SK-N-SH treated with all-trans-retinoic acid at 6 μM for 48 hours (cell line): ENCODE measurements around the gene TNN.

Source experiments
- ATAC-seq: fragments of 200-7000 bp; cut with Tn5 transposase; 3 replicates; pipeline ENCODE4 v1.9.1; 2020; ENCODE audit warnings: mild to moderate bottlenecking, moderate library complexity
- ARNTL ChIP-seq: fragments of 450-650 bp; formaldehyde crosslinking; IDR thresholded peaks from 2 replicates; pipeline ENCODE4 v1.5.0; 2020; ENCODE audit warnings: low read depth, mild to moderate bottlenecking, moderate library complexity, borderline replicate concordance
- BACH2 ChIP-seq: fragments of 250-450 bp; sonication (Bioruptor Pico); IDR thresholded peaks from 2 replicates; pipeline ENCODE4 v1.9.0; 2021; ENCODE audit warnings: mild to moderate bottlenecking, borderline replicate concordance
- CSDC2 ChIP-seq: fragments of 250-450 bp; sonication (Bioruptor Pico); IDR thresholded peaks from 2 replicates; pipeline ENCODE4 v1.5.0; 2020; ENCODE audit warnings: mild to moderate bottlenecking, moderate library complexity
- ESRRG ChIP-seq: fragments of 250-450 bp; sonication (Bioruptor Pico); IDR thresholded peaks from 2 replicates; pipeline ENCODE4 v1.6.1; 2021; ENCODE audit warnings: mild to moderate bottlenecking
- GLIS3 ChIP-seq: fragments of 250-450 bp; sonication (Bioruptor Pico); IDR thresholded peaks from 2 replicates; pipeline ENCODE4 v1.5.0; 2020; ENCODE audit warnings: mild to moderate bottlenecking, moderate library complexity
- ISL1 ChIP-seq: fragments of 250-450 bp; sonication (Bioruptor Pico); IDR thresholded peaks from 2 replicates; pipeline ENCODE4 v2.1.2; 2022; ENCODE audit warnings: mild to moderate bottlenecking, moderate library complexity
- OSR1 ChIP-seq: fragments of 250-450 bp; sonication (Bioruptor Pico); IDR thresholded peaks from 2 replicates; pipeline ENCODE4 v1.8.0; 2022; ENCODE audit warnings: moderate library complexity, mild to moderate bottlenecking, inconsistent platforms
- POU6F1 ChIP-seq: fragments of 250-450 bp; sonication (Bioruptor Pico); IDR thresholded peaks from 2 replicates; pipeline ENCODE4 v1.8.0; 2021; ENCODE audit warnings: low read depth, mild to moderate bottlenecking, moderate library complexity, borderline replicate concordance
- RARB ChIP-seq: fragments of 250-450 bp; sonication (Bioruptor Pico); IDR thresholded peaks from 2 replicates; pipeline ENCODE4 v1.8.0; 2021; ENCODE audit warnings: mild to moderate bottlenecking, moderate library complexity
- SNAI2 ChIP-seq: fragments of 250-450 bp; sonication (Bioruptor Pico); IDR thresholded peaks from 2 replicates; pipeline ENCODE4 v1.5.0; 2020; ENCODE audit warnings: mild to moderate bottlenecking, moderate library complexity
- TCF4 ChIP-seq: fragments of 250-450 bp; sonication (Bioruptor Pico); IDR thresholded peaks from 2 replicates; pipeline ENCODE4 v1.8.0; 2021; ENCODE audit warnings: mild to moderate bottlenecking, moderate library complexity, borderline replicate concordance
- TOX ChIP-seq: fragments of 250-450 bp; sonication (Bioruptor Pico); IDR thresholded peaks from 2 replicates; pipeline ENCODE4 v1.8.0; 2021; ENCODE audit warnings: mild to moderate bottlenecking, moderate library complexity, borderline replicate concordance
- ZC3H10 ChIP-seq: fragments of 250-450 bp; sonication (Bioruptor Pico); IDR thresholded peaks from 2 replicates; pipeline ENCODE4 v1.5.1; 2021; ENCODE audit warnings: mild to moderate bottlenecking, moderate library complexity
- ZFP30 ChIP-seq: fragments of 450-650 bp; formaldehyde crosslinking; IDR thresholded peaks from 2 replicates; pipeline ENCODE4 v1.5.0; 2022; ENCODE audit warnings: mild to moderate bottlenecking, moderate library complexity
- ZNF70 ChIP-seq: fragments of 450-650 bp; formaldehyde crosslinking; IDR thresholded peaks from 2 replicates; pipeline ENCODE4 v1.5.0; 2020; ENCODE audit warnings: mild to moderate bottlenecking, moderate library complexity
- TF ChIP-seq, protein P1 (sequence below): fragments of 250-450 bp; sonication (Bioruptor Pico); IDR thresholded peaks from 2 replicates; pipeline ENCODE4 v1.8.0; 2020; ENCODE audit warnings: mild to moderate bottlenecking, moderate library complexity, borderline replicate concordance
- TF ChIP-seq, protein P2 (sequence below): fragments of 250-450 bp; sonication (Bioruptor Pico); IDR thresholded peaks from 2 replicates; pipeline ENCODE4 v1.5.0; 2020; ENCODE audit warnings: mild to moderate bottlenecking, moderate library complexity
- TF ChIP-seq, protein P3 (sequence below): fragments of 250-450 bp; sonication (Bioruptor Pico); IDR thresholded peaks from 2 replicates; pipeline ENCODE4 v1.5.1; 2021; ENCODE audit warnings: mild to moderate bottlenecking, moderate library complexity

TNN gene

DNA sequence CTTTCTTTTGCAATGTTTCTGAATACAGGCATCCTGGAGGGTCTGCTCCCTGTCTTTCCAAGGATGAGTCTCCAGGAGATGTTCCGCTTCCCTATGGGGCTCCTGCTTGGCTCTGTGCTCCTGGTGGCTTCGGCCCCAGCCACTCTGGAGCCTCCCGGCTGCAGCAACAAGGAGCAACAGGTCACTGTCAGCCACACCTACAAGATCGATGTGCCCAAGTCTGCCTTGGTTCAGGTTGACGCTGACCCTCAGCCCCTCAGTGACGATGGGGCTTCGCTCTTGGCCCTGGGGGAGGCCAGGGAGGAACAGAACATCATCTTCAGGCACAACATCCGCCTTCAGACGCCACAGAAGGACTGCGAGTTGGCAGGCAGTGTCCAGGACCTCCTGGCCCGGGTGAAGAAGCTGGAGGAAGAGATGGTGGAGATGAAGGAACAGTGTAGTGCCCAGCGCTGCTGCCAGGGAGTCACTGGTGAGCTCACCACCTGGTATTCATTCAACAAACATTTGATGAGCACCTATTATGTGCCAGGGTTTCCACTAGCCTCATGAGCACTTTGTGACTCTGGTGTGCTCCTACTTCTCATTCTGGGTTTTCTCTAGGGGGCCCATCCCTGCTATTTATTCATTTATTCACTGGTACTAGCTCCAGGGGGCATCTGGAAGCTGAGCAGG lies 9.9 kb downstream of the TNN start:
- TF ChIP-seq TOX (no peak), TCF4 (no peak), CSDC2 (no peak), ARNTL (CRISPR knock-in tag) (no peak), POU6F1 (CRISPR knock-in tag) (no peak), ESRRG (CRISPR knock-in tag) (no peak), SNAI2 (CRISPR knock-in tag) (no peak), ZFP30 (CRISPR knock-in tag) (no peak), ZNF70 (CRISPR knock-in tag) (no peak)
- TF ChIP-seq, protein P1, sequence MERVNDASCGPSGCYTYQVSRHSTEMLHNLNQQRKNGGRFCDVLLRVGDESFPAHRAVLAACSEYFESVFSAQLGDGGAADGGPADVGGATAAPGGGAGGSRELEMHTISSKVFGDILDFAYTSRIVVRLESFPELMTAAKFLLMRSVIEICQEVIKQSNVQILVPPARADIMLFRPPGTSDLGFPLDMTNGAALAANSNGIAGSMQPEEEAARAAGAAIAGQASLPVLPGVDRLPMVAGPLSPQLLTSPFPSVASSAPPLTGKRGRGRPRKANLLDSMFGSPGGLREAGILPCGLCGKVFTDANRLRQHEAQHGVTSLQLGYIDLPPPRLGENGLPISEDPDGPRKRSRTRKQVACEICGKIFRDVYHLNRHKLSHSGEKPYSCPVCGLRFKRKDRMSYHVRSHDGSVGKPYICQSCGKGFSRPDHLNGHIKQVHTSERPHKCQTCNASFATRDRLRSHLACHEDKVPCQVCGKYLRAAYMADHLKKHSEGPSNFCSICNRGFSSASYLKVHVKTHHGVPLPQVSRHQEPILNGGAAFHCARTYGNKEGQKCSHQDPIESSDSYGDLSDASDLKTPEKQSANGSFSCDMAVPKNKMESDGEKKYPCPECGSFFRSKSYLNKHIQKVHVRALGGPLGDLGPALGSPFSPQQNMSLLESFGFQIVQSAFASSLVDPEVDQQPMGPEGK, result no peak
- TF ChIP-seq, protein P2, sequence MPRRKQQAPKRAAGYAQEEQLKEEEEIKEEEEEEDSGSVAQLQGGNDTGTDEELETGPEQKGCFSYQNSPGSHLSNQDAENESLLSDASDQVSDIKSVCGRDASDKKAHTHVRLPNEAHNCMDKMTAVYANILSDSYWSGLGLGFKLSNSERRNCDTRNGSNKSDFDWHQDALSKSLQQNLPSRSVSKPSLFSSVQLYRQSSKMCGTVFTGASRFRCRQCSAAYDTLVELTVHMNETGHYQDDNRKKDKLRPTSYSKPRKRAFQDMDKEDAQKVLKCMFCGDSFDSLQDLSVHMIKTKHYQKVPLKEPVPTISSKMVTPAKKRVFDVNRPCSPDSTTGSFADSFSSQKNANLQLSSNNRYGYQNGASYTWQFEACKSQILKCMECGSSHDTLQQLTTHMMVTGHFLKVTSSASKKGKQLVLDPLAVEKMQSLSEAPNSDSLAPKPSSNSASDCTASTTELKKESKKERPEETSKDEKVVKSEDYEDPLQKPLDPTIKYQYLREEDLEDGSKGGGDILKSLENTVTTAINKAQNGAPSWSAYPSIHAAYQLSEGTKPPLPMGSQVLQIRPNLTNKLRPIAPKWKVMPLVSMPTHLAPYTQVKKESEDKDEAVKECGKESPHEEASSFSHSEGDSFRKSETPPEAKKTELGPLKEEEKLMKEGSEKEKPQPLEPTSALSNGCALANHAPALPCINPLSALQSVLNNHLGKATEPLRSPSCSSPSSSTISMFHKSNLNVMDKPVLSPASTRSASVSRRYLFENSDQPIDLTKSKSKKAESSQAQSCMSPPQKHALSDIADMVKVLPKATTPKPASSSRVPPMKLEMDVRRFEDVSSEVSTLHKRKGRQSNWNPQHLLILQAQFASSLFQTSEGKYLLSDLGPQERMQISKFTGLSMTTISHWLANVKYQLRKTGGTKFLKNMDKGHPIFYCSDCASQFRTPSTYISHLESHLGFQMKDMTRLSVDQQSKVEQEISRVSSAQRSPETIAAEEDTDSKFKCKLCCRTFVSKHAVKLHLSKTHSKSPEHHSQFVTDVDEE (CRISPR knock-in tag), result no peak
- ATAC-seq, result no peak

DNA sequence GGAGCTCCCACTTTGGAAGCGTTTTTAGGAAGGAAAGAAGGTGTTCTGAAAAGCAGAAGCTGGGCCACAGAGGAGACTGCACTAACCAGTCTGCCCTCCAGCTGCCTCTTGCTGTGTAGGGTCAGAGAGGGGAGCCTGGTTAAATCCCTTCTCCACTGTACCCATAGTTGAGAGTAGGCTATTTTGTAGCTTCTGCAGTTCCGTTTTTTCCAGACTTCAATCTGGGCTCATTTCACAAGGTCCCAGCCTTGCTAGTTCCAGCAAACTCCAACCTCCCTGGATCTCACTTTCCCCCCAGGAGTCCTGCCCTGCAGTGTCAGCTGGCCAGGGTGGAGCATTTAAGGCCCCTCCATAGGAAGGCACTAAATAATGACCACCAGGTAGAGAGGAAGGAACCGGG lies 11.0 kb downstream of the TNN start:
- no peak for ATAC-seq
- TF ChIP-seq, protein P2 (CRISPR knock-in tag), result no peak
- TF ChIP-seq ZC3H10 (CRISPR knock-in tag), result no peak
- TF ChIP-seq ZFP30 (CRISPR knock-in tag), result no peak
- TF ChIP-seq ISL1 (CRISPR knock-in tag), result no peak
- TF ChIP-seq BACH2 (CRISPR knock-in tag), result no peak
- TF ChIP-seq, protein P1, result no peak
- no peak for TF ChIP-seq RARB (CRISPR knock-in tag)
- TF ChIP-seq ZNF70 (CRISPR knock-in tag), result no peak
- TF ChIP-seq CSDC2, result no peak
- TF ChIP-seq ESRRG (CRISPR knock-in tag), result no peak
- no peak for TF ChIP-seq TCF4
- no peak for TF ChIP-seq POU6F1 (CRISPR knock-in tag)
- TF ChIP-seq GLIS3, result no peak
- no peak for TF ChIP-seq OSR1
- TF ChIP-seq, protein P3, sequence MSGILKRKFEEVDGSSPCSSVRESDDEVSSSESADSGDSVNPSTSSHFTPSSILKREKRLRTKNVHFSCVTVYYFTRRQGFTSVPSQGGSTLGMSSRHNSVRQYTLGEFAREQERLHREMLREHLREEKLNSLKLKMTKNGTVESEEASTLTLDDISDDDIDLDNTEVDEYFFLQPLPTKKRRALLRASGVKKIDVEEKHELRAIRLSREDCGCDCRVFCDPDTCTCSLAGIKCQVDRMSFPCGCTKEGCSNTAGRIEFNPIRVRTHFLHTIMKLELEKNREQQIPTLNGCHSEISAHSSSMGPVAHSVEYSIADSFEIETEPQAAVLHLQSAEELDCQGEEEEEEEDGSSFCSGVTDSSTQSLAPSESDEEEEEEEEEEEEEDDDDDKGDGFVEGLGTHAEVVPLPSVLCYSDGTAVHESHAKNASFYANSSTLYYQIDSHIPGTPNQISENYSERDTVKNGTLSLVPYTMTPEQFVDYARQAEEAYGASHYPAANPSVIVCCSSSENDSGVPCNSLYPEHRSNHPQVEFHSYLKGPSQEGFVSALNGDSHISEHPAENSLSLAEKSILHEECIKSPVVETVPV, result no peak
